ENCODE measurements around the gene PACS2.

Gene PACS2

DNA sequence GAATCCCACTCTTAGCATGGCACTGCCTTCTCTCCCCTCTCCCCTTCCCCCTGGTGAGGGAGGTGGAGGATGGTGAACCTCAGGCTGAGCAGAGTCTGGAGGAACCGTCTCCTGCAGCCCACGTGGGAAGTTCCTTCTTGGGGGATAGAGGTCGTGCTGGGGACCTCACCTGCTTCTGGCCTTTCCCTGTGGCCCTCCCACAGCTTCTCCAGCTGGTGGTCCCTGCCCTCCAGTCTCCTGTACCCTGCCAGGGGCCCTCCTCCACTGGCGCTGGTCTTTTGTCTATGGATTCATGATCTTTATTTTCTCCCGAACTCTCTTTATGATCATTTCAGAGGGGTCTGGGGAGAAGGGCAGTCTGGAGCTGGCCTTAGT lies 96.1 kb downstream of the PACS2 start:
- TF ChIP-seq ZBTB7A (IDR thresholded peaks at IDR 0.05; ENCODE audit: low read depth) (no peak), FOXM1 (IDR thresholded peaks at IDR 0.05; ENCODE audit: borderline replicate concordance, low read depth) (no peak), TAF1 (IDR thresholded peaks at IDR 0.05; ENCODE audit: low read depth) (no peak), TEAD4 (IDR thresholded peaks at IDR 0.05) (no peak), CREB1 (IDR thresholded peaks at IDR 0.05; ENCODE audit: low read depth) (no peak), CEBPB (IDR thresholded peaks at IDR 0.05) (no peak), YY1 (IDR thresholded peaks at IDR 0.05; ENCODE audit: low read depth) (no peak), EP300 (IDR thresholded peaks at IDR 0.05; ENCODE audit: borderline replicate concordance) (no peak)
- TF ChIP-seq, protein P1, sequence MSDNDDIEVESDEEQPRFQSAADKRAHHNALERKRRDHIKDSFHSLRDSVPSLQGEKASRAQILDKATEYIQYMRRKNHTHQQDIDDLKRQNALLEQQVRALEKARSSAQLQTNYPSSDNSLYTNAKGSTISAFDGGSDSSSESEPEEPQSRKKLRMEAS (IDR thresholded peaks at IDR 0.05): no peak
- TF ChIP-seq, protein P2, sequence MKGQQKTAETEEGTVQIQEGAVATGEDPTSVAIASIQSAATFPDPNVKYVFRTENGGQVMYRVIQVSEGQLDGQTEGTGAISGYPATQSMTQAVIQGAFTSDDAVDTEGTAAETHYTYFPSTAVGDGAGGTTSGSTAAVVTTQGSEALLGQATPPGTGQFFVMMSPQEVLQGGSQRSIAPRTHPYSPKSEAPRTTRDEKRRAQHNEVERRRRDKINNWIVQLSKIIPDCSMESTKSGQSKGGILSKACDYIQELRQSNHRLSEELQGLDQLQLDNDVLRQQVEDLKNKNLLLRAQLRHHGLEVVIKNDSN (IDR thresholded peaks at IDR 0.05): no peak
- TF ChIP-seq, protein P3, sequence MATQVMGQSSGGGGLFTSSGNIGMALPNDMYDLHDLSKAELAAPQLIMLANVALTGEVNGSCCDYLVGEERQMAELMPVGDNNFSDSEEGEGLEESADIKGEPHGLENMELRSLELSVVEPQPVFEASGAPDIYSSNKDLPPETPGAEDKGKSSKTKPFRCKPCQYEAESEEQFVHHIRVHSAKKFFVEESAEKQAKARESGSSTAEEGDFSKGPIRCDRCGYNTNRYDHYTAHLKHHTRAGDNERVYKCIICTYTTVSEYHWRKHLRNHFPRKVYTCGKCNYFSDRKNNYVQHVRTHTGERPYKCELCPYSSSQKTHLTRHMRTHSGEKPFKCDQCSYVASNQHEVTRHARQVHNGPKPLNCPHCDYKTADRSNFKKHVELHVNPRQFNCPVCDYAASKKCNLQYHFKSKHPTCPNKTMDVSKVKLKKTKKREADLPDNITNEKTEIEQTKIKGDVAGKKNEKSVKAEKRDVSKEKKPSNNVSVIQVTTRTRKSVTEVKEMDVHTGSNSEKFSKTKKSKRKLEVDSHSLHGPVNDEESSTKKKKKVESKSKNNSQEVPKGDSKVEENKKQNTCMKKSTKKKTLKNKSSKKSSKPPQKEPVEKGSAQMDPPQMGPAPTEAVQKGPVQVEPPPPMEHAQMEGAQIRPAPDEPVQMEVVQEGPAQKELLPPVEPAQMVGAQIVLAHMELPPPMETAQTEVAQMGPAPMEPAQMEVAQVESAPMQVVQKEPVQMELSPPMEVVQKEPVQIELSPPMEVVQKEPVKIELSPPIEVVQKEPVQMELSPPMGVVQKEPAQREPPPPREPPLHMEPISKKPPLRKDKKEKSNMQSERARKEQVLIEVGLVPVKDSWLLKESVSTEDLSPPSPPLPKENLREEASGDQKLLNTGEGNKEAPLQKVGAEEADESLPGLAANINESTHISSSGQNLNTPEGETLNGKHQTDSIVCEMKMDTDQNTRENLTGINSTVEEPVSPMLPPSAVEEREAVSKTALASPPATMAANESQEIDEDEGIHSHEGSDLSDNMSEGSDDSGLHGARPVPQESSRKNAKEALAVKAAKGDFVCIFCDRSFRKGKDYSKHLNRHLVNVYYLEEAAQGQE (IDR thresholded peaks at IDR 0.05; ENCODE audit: low read depth): no peak

DNA sequence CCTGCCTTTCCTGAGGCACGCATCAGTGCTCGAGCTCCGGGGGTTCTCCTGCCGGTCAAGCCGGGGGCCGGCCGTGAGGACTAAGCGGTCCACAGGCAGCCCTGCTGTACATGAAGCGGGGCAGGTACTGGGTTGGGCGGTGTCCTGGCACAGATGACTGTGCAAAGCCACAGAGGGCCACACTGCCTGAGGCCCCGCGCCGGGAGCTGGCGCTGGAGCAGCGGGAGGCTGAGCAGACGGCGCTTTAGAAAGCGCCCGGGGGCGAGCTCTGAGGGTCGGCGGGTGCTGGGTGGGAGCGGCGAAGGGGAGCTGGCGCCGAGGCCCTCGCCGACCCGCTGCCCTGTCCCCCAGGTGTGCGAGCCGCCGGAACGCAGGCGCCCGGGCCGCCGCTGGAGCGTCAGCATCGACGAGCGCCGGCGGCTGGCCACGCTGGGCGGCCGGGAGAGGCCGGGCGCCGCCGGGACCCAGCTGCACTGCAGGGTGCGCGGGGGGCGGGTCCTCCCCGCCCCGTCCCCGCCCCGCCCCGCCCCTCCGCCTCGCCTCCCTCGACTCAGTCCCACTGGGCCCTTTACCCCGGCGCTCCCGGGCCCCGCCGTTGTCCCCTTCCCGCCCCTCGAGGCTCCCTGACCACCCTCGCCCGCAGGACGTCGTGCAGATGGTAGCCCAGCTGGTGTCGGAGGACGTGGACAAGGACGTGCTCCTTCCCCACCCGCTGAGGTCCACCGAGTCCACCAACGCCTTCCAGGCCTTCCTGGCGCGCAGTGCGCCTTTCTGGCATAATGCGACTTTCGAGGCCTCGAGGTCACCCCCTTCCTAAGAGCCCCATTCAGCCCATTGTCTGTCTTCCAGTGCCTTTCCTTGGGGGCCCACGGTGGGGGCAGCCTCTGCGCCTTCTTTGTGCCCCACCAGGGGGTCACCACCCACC lies 96.7 kb downstream of the PACS2 start:
- TF ChIP-seq, protein P1 (IDR thresholded peaks at IDR 0.05): peak; percentile 31; the same call in 1 of the 2 replicates
- TF ChIP-seq EGR1 (IDR thresholded peaks at IDR 0.05): no peak
- TF ChIP-seq TAF1 (IDR thresholded peaks at IDR 0.05; ENCODE audit: low read depth): no peak
- peak; percentile 25; the same call in 1 of the 2 replicates for TF ChIP-seq NFIC (IDR thresholded peaks at IDR 0.05)
- no peak for TF ChIP-seq CREB1 (IDR thresholded peaks at IDR 0.05; ENCODE audit: low read depth)
- TF ChIP-seq EP300 (IDR thresholded peaks at IDR 0.05; ENCODE audit: borderline replicate concordance): 0 out of 2 replicates have a peak, but pooled peaks have one; percentile 21
- TF ChIP-seq CEBPB (IDR thresholded peaks at IDR 0.05): no peak
- TF ChIP-seq TEAD4 (IDR thresholded peaks at IDR 0.05): no peak
- peak; percentile 12 for TF ChIP-seq ZBTB7A (IDR thresholded peaks at IDR 0.05; ENCODE audit: low read depth)
- no peak for TF ChIP-seq FOXM1 (IDR thresholded peaks at IDR 0.05; ENCODE audit: borderline replicate concordance, low read depth)
- TF ChIP-seq YY1 (IDR thresholded peaks at IDR 0.05; ENCODE audit: low read depth): no peak
- no peak for TF ChIP-seq RAD21 (IDR thresholded peaks at IDR 0.05; ENCODE audit: low read depth)
- TF ChIP-seq TCF12 (IDR thresholded peaks at IDR 0.05; ENCODE audit: low read depth): no peak
- TF ChIP-seq, protein P2 (IDR thresholded peaks at IDR 0.05): no peak
- TF ChIP-seq, protein P3 (IDR thresholded peaks at IDR 0.05; ENCODE audit: low read depth): peak; percentile 36; the same call in 1 of the 2 replicates

DNA sequence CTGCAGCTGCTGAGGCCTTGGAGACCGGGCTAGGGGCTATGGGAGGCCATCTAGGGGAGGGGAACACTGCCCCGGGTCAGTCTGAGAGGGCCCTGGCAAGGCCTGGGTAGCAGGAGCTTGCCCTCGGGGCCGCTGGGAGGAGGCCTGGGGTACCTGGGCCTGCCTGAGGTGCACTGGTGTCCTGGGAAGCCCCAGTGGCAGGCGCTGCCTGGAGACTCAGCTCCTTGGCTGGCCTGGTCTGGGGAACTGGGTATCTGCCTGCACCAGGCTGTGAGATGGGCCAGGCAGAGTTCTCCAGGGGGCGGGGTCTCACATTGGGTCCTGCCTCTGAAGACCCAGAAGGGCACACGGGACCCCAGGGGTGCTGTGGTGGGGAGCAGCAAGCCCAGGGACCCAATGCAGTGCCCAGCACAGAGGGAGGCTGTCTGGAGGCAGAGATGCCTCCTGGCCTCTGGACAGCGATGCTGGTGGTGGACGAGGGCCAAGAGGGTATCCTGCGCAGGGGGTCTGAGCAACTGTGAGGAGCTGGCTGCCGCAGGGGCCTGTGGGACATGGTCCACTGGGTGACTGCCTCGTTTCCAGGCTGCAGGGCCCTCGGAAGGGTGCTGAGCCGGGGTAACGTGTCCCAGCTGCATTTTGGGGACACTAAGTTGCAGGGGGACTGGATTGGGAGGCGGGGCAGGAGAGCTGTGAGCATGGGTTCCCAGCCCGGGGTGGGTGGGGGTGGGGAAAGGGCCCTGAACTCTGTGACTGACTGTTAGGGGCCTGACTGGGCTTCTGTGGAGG lies 97.6 kb downstream of the PACS2 start:
- no peak for TF ChIP-seq FOXM1 (IDR thresholded peaks at IDR 0.05; ENCODE audit: borderline replicate concordance, low read depth)
- peak; percentile 7; the same call in 1 of the 2 replicates for TF ChIP-seq ZBTB7A (IDR thresholded peaks at IDR 0.05; ENCODE audit: low read depth)

DNA sequence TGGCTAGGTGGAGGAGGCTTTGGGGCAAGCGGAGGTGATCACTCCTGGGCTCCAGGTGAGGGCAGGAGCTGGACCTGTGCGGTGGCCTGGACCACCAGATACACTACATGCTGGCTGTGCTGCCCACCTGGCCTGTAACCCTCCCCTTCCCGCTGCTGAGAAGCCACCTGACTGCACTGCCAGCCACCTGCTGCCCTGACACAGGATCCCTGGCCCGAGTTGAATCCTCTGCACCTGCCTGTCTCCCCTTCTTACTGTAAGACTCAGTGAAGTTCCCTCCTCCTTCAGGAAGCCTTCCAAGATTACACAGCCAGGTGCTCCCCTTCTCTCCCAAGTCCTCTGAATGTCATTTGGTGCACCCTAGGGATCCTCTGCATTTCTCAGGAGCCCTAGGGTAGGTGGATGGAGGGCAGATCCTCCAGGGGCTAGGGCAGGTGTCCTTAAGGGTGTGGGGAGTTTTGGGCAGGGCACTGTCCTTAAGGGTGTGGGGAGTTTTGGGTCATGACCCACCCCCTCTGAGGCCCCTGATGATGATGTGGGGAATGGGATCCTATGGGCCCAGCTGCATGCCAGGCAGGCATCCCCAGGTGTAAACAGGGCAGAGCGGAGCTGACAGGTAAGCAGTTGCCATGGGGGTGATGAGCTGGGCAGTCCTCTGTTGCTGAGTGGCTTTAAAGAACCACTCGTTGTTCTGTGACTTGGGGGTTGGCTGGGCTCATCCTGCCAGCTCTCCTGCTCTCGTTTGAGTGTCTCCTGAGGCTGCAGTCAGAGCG lies 98.4 kb downstream of the PACS2 start:
- TF ChIP-seq NFIC (IDR thresholded peaks at IDR 0.05): no peak
- no peak for TF ChIP-seq RAD21 (IDR thresholded peaks at IDR 0.05; ENCODE audit: low read depth)
- no peak for TF ChIP-seq ZBTB7A (IDR thresholded peaks at IDR 0.05; ENCODE audit: low read depth)
- no peak for TF ChIP-seq TCF12 (IDR thresholded peaks at IDR 0.05; ENCODE audit: low read depth)
- TF ChIP-seq EGR1 (IDR thresholded peaks at IDR 0.05): no peak
- no peak for TF ChIP-seq FOXM1 (IDR thresholded peaks at IDR 0.05; ENCODE audit: borderline replicate concordance, low read depth)
- TF ChIP-seq CEBPB (IDR thresholded peaks at IDR 0.05): no peak
- no peak for TF ChIP-seq EP300 (IDR thresholded peaks at IDR 0.05; ENCODE audit: borderline replicate concordance)

DNA sequence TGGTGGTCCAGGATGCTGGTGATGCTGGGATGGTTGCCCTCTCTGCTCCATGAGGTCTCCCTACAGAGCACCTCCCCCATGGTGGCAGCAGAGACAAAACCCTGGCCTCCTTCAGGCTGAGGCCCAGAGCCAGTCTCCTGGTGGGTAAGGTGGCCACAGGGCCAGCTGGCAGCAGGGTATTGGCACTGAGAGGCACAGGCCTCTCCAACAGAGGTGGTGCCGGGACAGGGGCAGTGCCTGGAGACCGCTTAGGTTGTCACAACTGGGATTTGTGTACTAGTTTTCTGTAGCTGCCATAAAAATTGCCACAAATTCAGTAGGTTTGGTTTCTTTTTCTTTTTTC lies 99.0 kb downstream of the PACS2 start:
- TF ChIP-seq RAD21 (IDR thresholded peaks at IDR 0.05; ENCODE audit: low read depth) (no peak), CREB1 (IDR thresholded peaks at IDR 0.05; ENCODE audit: low read depth) (no peak)

Data from Ishikawa (cell line).